MM.1S (cell line): ENCODE measurements around the gene STK39.

Experiments
- CTCF ChIP-seq: fragments of 300-600 bp; sonication (generic); IDR thresholded peaks from 2 replicates; pipeline ENCODE4 v1.5.1; 2016; ENCODE audit warnings: antibody characterized with exemption, low read length, mixed read lengths
- EZH2phosphoT487 ChIP-seq: fragments of 300-600 bp; sonication (generic); IDR thresholded peaks from 2 replicates; pipeline ENCODE4 v1.6.1; 2018; ENCODE audit warnings: antibody characterized with exemption, low read length

GRCh38 chr2:168056242-168056787 lies 191.1 kb downstream of the STK39 start:
- TF ChIP-seq CTCF: no peak
- no peak for TF ChIP-seq EZH2phosphoT487
